GM19467 (cell line): ENCODE measurements around the gene DET1.

Experiments
- ATAC-seq: cut with Tn5 transposase; IDR thresholded peaks from one replicate; pipeline ENCODE4 v1.9.1; 2021; ENCODE audit warnings: mild to moderate bottlenecking, moderate library complexity; ENCODE audit not compliant: unreplicated experiment

The DET1 gene

DNA sequence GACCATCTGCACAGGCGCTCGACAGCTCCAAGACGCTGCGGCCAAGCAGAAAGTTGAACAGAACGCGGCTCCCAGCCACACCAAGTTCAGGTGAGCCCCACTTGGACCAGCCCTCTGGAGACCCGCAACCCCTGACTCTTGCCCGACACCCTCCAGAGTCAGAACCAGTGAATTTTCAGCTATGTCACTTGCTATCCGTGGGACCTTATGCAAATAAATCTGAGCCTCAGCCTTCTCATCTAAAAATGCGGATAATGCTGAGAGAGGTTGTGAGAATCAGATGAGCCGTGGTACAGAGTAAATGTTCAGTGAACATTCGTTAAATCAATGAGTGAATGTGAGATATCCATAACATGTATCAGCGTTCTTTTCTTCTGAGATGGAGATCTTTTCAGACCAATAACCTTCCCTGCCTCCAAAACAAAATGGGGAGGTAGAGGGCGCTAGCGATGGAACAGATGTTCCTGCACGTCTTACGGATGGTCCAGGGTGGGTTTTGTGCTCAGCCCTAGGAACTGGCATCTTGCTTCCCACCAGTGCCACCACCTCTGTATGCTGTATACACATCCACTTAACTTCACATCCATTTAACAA is 78.4 kb downstream of the DET1 start:
- ATAC-seq, result no peak

DNA sequence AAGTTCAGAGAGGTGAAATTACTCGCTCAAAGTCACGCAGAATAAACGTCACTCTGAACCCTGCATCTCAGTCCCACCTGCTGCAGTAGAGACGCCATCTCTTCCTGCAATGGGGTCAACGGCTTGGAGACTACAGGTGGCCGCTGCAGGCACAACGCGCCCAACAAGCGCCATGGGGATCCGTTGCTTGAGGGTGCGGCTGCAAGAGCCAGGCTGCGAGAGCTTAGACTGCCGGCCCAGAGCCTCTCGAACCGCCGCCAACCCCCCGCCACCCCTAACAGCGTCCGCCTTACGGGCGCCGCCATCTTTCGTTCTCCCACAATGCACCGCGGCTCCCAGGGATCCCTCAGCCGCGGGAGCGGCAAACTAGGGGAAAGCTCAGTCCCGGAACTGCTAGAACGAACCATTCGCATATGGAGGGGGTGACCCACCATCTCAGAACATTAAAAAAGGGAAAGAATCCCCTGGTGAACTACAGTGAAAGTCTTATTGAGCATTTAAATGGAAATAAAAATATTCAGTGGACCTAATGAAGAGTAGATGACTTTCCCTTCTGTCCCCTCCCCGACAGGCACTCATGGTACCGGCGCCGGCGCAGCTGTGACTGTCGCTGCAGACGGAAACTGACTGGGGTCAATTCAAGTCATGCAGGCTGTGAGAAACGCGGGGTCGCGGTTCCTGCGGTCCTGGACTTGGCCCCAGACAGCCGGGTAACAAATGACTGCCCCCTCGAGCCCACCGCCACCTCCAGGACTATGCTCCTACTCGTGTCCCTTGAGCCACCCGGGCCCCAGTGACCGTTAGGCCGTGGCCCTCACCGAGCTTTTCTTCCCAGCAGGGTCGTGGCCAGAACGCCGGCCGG is 79.2 kb downstream of the DET1 start, which contains the start of the genes MRPL46 and MRPS11:
Gene MRPL46, minus strand, starts transcription at position 316 of the 862 bp plus-strand sequence. Its CDS starts 11 bp downstream, at position 305.
Gene MRPS11, plus strand, starts transcription at position 636 of the 862 bp plus-strand sequence. Its CDS starts 10 bp downstream, at position 646.
- peak; percentile 86 for ATAC-seq

DNA sequence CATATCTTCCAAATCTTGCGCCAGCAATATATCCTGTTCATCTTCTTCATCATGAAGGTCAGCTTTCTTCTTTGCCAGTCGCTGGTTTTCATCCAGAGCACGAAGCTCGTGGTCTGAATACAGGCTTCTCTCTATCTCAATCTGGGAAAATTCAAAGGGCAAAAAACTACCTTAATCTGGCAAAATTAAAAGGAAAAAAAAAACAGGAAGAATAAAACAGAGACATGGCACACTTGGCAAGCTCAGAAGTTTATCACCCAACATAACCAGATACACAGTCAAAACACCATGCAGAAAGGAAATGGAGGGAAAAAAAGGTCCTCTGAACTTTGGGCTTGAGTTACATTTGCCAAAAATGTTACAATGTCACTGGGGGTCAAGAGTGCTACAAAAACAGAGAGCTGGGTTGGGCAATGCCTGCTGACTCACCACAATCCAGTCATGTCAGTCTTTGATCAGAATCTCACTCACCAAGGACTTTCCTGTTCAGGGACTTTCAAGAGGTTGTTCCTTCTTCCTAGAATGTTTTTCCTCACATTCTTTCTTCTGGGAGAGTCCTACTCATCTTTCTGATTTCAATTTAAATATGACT is 80.8 kb downstream of the DET1 start:
- no peak for ATAC-seq

DNA sequence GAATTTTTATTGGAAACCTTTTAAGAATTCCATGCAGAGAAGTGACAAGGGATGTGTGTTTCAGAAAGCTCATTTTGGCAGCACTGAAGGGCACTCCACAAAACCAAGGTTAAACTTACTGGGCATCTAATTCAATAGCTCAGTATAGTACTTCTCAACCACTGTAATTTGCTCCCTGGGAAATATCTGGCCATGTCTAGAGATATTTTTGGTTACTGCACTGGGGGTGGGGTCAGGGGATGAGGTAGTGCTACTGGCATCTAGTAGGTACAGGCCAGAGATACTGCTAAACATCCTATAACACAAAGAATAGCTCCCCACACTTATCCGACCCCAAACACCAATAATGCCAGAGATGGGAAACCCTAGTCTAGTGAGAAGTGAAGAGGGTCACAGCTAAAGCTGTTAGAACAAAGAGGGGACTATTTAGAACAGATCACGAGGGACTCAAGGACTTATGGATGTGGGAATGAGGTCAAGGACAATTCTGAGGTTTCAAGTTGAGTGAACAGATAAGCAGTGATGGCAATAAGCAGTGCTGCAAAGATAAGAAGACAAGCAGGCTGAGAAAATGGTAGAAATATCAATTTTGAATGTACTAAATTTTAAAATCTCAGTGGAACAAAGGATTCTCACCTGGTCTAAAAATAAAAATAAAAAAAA is 82.5 kb downstream of the DET1 start:
- no peak for ATAC-seq
